Measurements from ENCODE around the gene GALNT11. TPM values are rescaled to one million over a fixed set of nuclear protein-coding genes. Genes with fewer than 3 reads are reported as not detected.

GALNT11 gene
- total and polyA plus RNA-seq, 2 of the 4 experiments (the other 2 are of a cell fraction): 24.4 to 29.3 TPM

- Histone ChIP-seq H3K36me3 (ENCODE audit: control insufficient read depth, insufficient read depth, low read length) (peaks cover 47% of the 10 kb centered on the region), H2BK20ac (ENCODE audit: low read depth, low read length) (no peak overlapping the region), H3K23ac (ENCODE audit: low read depth, low read length) (no peak overlapping the region), H3K9me1 (ENCODE audit: insufficient read depth, low read length) (peaks cover 11% of the 10 kb centered on the region; the same call in 1 of the 2 replicates), H2BK15ac (ENCODE audit: low read depth, low read length) (no peak overlapping the region), H4K91ac (ENCODE audit: insufficient read depth, low read depth, low read length) (no peak overlapping the region), H3K27ac (ENCODE audit: insufficient read depth, low read length) (no peak overlapping the region), H4K8ac (ENCODE audit: low read depth in 2 of 2, low read length in 2 of 2) (no peak overlapping the region), H2AK9ac (replicated peaks; ENCODE audit: low read depth, low read length, poor library complexity) (no peak overlapping the region), H3K4ac (ENCODE audit: low read depth, low read length) (no peak overlapping the region), H3K4me1 (ENCODE audit: control insufficient read depth, insufficient read depth, low read length) (no peaks in the 10 kb centered on the region), H2BK120ac (ENCODE audit: low read depth, low read length) (no peak overlapping the region), H3K9ac (ENCODE audit: low read depth, low read length) (no peak overlapping the region), H3K18ac (ENCODE audit: low read depth, low read length) (no peak overlapping the region), H3K4me2 (ENCODE audit: low read depth, low read length) (no peak overlapping the region), H4K20me1 (ENCODE audit: insufficient read depth, low read length) (0 out of 2 replicates have a peak, but pooled peaks cover 3% of the 10 kb centered on the region), H3K4me3 (ENCODE audit: insufficient read depth, low read depth, low read length) (no peak overlapping the region), H3K56ac (ENCODE audit: extremely low read depth, insufficient read depth, low read length) (no peak overlapping the region), H2BK5ac (ENCODE audit: low read depth, low read length, poor library complexity, severe bottlenecking) (no peak overlapping the region), H3K79me1 (ENCODE audit: low read depth in 1 of 2, low read length in 2 of 2) (peaks cover 4 to 6% of the 10 kb centered on the region in 2 experiments; a peak in 3 of 4 replicates), H3K9me3 (ENCODE audit: control insufficient read depth, insufficient read depth, low read length) (no peaks in the 10 kb centered on the region; the same call in 1 of the 2 replicates), H2AFZ (replicated peaks; ENCODE audit: low read length, poor library complexity) (no peak overlapping the region), H2AK5ac (ENCODE audit: low read depth, low read length) (no peak overlapping the region), H3K27me3 (ENCODE audit: control insufficient read depth, insufficient read depth, low read length) (no peaks in the 10 kb centered on the region), H3K14ac (replicated peaks; ENCODE audit: low read depth, low read length) (no peak overlapping the region), H4K5ac (ENCODE audit: low read depth, low read length) (no peak overlapping the region)
- dilution Hi-C loops (cut with HindIII; ENCODE audit: low sequenced_read_pairs, unreplicated experiment): no loop called here
- DNase-seq (no peak), ATAC-seq (ENCODE audit: low read depth) (no peak)
- no CpG with 5 or more reads among the region's 5 CpGs for WGBS, 2 experiments (ENCODE audit: extremely low coverage in 2 of 2, insufficient read length in 1 of 2)
- no TSS peak for BruUV-seq (replicated peaks)
- intact Hi-C loops (cut with micrococcal nuclease): no loop called here
- no peak for TF ChIP-seq BHLHE40 (IDR thresholded peaks at IDR 0.05; ENCODE audit: low read depth, low read length)
- TF ChIP-seq RFX5 (IDR thresholded peaks at IDR 0.05; ENCODE audit: low read depth, low read length): no peak
- TF ChIP-seq CEBPB (IDR thresholded peaks at IDR 0.05; ENCODE audit: low read depth, low read length): no peak
- no peak for TF ChIP-seq FOS (IDR thresholded peaks at IDR 0.05; ENCODE audit: low read depth, low read length)
- no peak for TF ChIP-seq NFE2L2 (IDR thresholded peaks at IDR 0.05; ENCODE audit: low read depth, low read length)
- in situ Hi-C loops (cut with MboI; ENCODE audit: low sequenced_read_pairs): no loop called here
- POLR2A ChIA-PET (ENCODE audit: unreplicated experiment): no interaction called here
- CTCF ChIA-PET: no interaction called here
Observed at GRCh38 chr7:152132812-152133211, 107.3 kb downstream of the GALNT11 start.

Measured in IMR-90 (cell line).